Activated CD4-positive, alpha-beta T cell treated with anti-CD3 and anti-CD28 coated beads, Interleukin-2, amount 10 ng/mL, durations not matched to agents 7 days and 5 days (primary cell): Measurements from ENCODE around the gene ADAMTS9. TPM values are rescaled to one million over a fixed set of nuclear protein-coding genes. Genes with fewer than 3 reads are reported as not detected.

ENCODE experiments used
- CTCF ChIA-PET: fragments of 350-600 bp; sonication (Branson Sonifier 250); formaldehyde crosslinking; loops from one replicate; lab custom pipeline; 2021; ENCODE audit warnings: antibody characterized with exemption; lab: Charles Lee
- POLR2A ChIA-PET: fragments of 350-600 bp; sonication (Branson Sonifier 250); formaldehyde crosslinking; loops from one replicate; lab custom pipeline; 2021; ENCODE audit warnings: antibody characterized with exemption; lab: Charles Lee
- DNase-seq: peaks from one replicate; pipeline ENCODE4 v3.0.0-alpha.2; 2020
- H3K27ac Mint-ChIP-seq: one replicate; pipeline ENCODE4 v1.8.0; 2021; ENCODE audit warnings: mild to moderate bottlenecking, moderate library complexity, mixed read lengths
- H3K27me3 Mint-ChIP-seq: one replicate; pipeline ENCODE4 v1.8.0; 2021; ENCODE audit warnings: mixed read lengths
- H3K36me3 Mint-ChIP-seq: one replicate; pipeline ENCODE4 v1.8.0; 2021; ENCODE audit warnings: low read depth, mixed read lengths
- H3K4me1 Mint-ChIP-seq: one replicate; pipeline ENCODE4 v1.8.0; 2021; ENCODE audit warnings: mixed read lengths
- H3K4me3 Mint-ChIP-seq: one replicate; pipeline ENCODE4 v1.8.0; 2021; ENCODE audit warnings: mild to moderate bottlenecking, moderate library complexity, mixed read lengths
- H3K9me3 Mint-ChIP-seq: one replicate; pipeline ENCODE4 v1.8.0; 2021; ENCODE audit warnings: mixed read lengths
- total RNA-seq, 2 experiments: library from RNA; stranded (reverse); gene quantifications; one replicate each; pipeline ENCODE4 v1.2.3, GENCODE V29; 2021

The ADAMTS9 gene
- total RNA-seq, 2 experiments from 2014 or later = not detected

DNA sequence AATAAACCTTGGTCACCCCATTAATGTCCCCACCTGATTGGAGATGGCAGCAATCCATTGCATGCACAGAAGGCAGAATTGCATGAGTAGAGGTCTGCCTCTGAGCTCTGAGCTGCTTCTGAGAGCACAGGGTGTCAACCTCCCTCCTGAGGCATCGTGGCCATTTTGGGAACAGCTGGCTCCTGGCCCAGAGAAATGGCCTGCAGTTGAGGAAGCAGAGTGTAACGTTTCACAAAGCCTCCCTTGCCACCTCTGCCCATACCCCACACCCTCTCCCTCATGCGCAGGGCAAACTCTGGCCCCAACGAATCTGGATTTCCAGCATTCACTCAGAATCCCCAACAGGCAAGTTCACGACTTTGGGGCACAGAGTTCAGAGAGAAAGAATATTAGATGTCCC is 198.9 kb downstream of the ADAMTS9 start:
- H3K36me3 Mint-ChIP-seq = no peaks in the 10 kb centered on the region
- peaks cover 53% of the 10 kb centered on the region for H3K27me3 Mint-ChIP-seq
- ChIA-PET CTCF (no interaction called here), POLR2A (no interaction called here)
- no peak overlapping the region for H3K27ac Mint-ChIP-seq
- H3K4me1 Mint-ChIP-seq = peaks cover 4% of the 10 kb centered on the region
- no peak overlapping the region for H3K4me3 Mint-ChIP-seq
- H3K9me3 Mint-ChIP-seq = no peaks in the 10 kb centered on the region
- no peak for DNase-seq

DNA sequence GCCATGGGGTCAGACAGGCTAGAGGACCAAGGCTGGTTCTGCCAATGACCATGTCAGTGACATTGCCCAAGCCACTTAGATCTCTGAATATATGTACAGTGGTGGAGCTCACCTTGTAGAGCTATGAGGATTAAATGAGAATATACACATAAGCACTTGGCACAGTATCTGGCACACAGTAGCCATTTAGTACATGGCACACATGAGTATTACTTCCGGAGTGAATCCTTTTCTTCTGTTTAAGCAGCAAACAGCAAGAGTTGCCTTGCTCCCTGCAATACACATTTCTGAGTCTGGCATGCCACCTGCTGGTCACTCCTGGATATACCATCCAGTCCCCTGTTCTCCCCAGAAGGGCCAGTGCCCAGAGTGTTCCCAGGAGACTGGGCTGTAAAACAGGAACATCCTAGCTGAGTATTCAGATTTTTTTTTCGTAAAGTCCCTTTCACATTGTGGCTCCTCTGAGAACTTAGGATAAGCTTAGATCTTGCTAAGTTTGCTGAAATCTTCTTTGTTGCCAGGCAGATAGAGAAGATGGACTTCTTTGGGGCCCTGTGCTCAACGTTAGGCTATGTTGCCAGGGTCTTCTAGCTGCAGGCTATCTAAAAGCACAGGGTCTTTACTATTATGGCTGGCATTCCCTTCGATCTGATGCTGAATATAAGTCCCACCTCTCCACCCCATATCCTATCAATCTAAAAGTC is 203.4 kb downstream of the ADAMTS9 start:
- peaks cover 4% of the 10 kb centered on the region for H3K4me1 Mint-ChIP-seq
- H3K27me3 Mint-ChIP-seq = peaks cover 16% of the 10 kb centered on the region
- no peaks in the 10 kb centered on the region for H3K9me3 Mint-ChIP-seq
- no peak overlapping the region for H3K4me3 Mint-ChIP-seq
- peak; percentile 77 for DNase-seq
- H3K36me3 Mint-ChIP-seq = no peaks in the 10 kb centered on the region
- no peak overlapping the region for H3K27ac Mint-ChIP-seq
- ChIA-PET POLR2A (no interaction called here), CTCF (interaction anchor here (0.9 to 2.8 kb wide), 7 partner anchors 9 to 461 kb away, joined by 3 to 13 read pairs (median 4); partner anchors contain the start of gene PSMD6)

DNA sequence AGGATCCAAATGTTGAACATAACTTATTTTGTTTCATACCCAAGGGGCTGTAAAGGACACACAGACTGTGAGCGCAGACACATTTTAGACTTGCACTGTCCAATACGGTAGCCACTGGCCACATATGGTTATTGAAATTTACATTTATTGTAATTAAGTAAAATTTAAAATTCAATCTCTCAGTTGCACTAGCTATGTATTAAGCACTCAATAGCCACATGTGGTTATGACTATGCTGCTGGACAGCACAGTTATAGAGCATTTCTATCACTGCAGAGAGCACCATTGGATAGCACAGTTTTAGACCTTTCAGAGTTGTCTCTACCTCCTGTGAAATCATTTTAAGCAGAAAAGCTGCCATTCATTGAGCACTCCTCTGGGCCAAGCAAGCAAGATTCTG is 204.3 kb downstream of the ADAMTS9 start:
- DNase-seq = no peak
- POLR2A ChIA-PET = no interaction called here
- Mint-ChIP-seq H3K4me3 (no peak overlapping the region), H3K27me3 (peaks cover 9% of the 10 kb centered on the region), H3K36me3 (no peaks in the 10 kb centered on the region), H3K9me3 (no peaks in the 10 kb centered on the region), H3K4me1 (peaks cover 4% of the 10 kb centered on the region), H3K27ac (no peak overlapping the region)
- CTCF ChIA-PET = interaction anchor here (0.9 to 2.8 kb wide), 4 partner anchors 8 to 460 kb away, joined by 4 to 13 read pairs (median 7); partner anchors contain the start of gene PSMD6

DNA sequence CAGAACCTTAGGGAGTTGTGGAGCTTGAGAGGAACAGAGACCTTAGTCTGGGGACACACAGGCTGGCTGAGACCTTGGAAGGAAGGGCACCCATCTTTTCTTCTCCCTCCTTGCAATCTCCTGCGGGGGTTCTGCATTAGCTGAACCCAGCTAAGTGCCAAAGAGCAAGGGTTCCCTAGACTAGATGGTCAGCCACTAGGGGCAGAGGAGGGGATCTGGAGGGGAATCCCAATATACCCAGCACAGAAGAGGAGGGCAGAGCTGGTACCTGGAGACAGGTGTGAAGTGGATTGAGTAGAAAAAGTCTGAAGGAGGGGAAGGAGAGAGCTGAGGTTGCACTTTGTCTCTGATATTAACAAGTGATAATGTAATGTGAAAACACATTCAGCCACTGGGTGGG is 212.8 kb downstream of the ADAMTS9 start:
- H3K4me3 Mint-ChIP-seq = no peak overlapping the region
- no peaks in the 10 kb centered on the region for H3K9me3 Mint-ChIP-seq
- peaks cover 14% of the 10 kb centered on the region for H3K27me3 Mint-ChIP-seq
- H3K27ac Mint-ChIP-seq = no peak overlapping the region
- POLR2A ChIA-PET = no interaction called here
- CTCF ChIA-PET = interaction anchor here (1.7 kb wide), 1 partner anchor 9 kb away, joined by 7 read pairs; no protein-coding TSS in a partner anchor
- no peak for DNase-seq
- H3K36me3 Mint-ChIP-seq = no peaks in the 10 kb centered on the region
- no peaks in the 10 kb centered on the region for H3K4me1 Mint-ChIP-seq

DNA sequence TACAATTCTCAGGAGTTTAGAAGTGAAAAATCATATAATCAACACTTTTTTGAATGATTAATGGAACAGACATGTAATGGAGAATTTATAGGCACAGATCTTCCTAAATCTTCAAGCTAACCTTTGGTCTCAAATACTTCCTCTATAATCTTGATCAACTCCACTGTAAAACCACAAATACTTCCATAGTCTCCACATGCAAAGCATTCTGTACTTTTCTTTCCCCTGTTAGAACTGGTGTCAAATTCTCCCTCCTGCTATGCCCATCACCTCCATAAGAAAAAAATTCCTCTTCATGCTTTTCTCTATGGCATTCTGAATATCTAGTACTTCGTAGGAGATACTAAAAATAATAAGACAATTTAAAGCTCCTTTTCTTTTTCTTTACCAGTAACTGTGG is 214.3 kb downstream of the ADAMTS9 start:
- DNase-seq = no peak
- Mint-ChIP-seq H3K4me3 (no peak overlapping the region), H3K4me1 (no peaks in the 10 kb centered on the region), H3K27me3 (peaks cover 14% of the 10 kb centered on the region), H3K9me3 (no peaks in the 10 kb centered on the region), H3K36me3 (no peaks in the 10 kb centered on the region), H3K27ac (no peak overlapping the region)
- ChIA-PET POLR2A (no interaction called here), CTCF (interaction anchor here (0.7 kb wide), 1 partner anchor 9 kb away, joined by 3 read pairs; no protein-coding TSS in a partner anchor)

DNA sequence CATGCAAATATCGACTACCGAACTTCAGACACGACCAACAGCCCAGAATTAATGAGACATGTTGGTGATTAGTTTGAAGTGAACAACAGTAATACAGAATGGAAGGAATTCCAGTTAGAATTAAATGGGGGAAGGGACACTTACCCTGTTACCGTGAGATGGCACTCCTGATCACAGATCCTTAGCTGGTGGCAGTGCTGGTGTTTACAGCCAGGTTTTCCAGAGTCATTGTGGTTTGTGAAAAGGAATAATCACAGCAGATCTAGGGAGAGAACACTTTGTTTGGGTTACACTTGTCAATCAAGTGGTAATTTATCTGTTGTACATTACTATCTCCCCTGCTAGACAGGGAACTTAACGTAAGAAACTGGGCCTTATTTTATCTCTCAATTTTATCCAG is 217.4 kb downstream of the ADAMTS9 start:
- H3K27me3 Mint-ChIP-seq = peaks cover 13% of the 10 kb centered on the region

DNA sequence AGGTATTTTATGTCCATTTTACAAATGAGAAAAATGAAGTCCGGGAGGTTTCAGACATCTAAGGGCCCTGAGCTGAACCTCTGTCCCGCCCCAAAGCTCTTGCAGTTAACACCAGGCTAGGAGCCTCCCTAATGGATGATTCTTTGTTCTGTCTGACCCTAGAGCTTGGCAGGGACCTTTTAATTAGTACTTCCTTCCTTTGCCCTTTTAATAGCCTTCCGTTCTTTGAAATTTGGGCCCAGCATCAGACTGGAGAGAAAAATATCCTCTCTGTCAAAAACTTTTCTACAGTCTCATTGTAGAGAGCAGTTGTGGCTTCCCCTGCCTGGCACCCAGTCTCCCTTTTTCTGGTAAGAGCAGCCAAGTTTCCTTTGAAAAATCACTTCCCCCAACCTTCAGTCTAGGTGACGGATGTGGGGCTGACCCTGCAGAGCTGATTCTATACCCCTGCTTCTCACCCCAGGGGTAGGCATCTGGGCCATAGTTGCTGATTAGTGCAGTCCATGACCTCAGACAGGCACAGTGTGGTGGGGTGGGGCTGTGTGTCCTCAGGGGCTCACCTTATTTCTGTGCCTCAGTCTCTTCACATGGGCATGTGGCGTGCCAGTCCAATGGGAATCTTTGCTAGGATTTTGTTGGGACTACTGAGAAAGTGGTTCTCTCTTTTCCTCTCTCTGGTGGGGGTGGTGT is 220.4 kb downstream of the ADAMTS9 start:
- no peaks in the 10 kb centered on the region for H3K9me3 Mint-ChIP-seq
- ChIA-PET POLR2A (no interaction called here), CTCF (no interaction called here)
- DNase-seq = no peak
- H3K36me3 Mint-ChIP-seq = no peaks in the 10 kb centered on the region
- no peak overlapping the region for H3K27ac Mint-ChIP-seq
- H3K27me3 Mint-ChIP-seq = peaks cover 7% of the 10 kb centered on the region
- peaks cover 3% of the 10 kb centered on the region for H3K4me1 Mint-ChIP-seq
- no peak overlapping the region for H3K4me3 Mint-ChIP-seq

More for the DNA sequence above, 217.4 kb downstream of the ADAMTS9 start:
- Mint-ChIP-seq H3K9me3 (no peaks in the 10 kb centered on the region), H3K4me3 (no peak overlapping the region), H3K27ac (no peak overlapping the region), H3K36me3 (no peaks in the 10 kb centered on the region), H3K4me1 (no peaks in the 10 kb centered on the region)
- POLR2A ChIA-PET = no interaction called here
- DNase-seq = no peak
- CTCF ChIA-PET = no interaction called here
